ENCODE data around the gene ARHGAP25.

The ARHGAP25 gene

GRCh38 chr2:68768461-68768860 lies 33.9 kb downstream of the ARHGAP25 start:
- DNase-seq: no peak

GRCh38 chr2:68768951-68769350 lies 34.3 kb downstream of the ARHGAP25 start:
- DNase-seq: no peak

- DNase-seq: no peak
These were observed 35.1 kb downstream of the ARHGAP25 start for GRCh38 chr2:68769586-68770270.

DNA sequence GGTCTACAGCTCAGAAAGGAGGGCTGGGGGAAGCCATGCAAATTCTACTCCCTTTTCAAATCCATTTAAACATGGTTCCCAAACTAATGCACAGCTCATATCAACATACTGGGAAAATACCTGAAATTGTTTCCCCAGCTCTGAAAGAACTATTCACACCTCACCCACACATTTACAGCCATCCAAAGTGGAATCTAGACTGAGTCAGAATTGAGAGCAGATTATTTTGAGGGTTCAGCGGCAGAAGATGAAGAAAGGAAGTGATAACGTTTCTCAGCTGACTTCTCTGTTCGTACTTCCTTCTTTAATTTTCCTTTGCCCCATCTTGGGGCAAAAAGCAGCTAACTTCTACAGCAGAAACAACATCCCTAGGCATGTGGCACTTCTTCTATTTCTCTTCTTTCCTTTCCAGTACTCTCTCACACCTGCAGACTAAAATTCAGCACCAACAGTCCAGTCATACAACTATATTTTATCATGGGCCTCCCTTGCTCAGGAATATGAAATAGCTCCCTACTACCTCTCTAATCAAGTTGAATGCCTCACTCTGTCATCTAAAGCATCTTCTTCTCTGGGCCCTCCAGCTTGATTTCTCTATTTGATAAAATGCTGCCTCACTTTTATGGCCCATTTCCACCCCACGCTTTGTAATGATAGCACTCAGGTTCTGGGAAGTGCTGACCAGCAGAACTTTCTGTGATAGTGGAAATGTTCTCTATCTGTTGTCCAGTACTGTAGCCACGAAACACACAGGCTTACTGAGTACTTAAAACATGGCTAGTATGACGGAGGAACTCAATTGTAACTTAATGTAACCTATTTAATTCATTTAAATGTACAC lies 35.9 kb downstream of the ARHGAP25 start:
- DNase-seq: peak; percentile 55

DNA sequence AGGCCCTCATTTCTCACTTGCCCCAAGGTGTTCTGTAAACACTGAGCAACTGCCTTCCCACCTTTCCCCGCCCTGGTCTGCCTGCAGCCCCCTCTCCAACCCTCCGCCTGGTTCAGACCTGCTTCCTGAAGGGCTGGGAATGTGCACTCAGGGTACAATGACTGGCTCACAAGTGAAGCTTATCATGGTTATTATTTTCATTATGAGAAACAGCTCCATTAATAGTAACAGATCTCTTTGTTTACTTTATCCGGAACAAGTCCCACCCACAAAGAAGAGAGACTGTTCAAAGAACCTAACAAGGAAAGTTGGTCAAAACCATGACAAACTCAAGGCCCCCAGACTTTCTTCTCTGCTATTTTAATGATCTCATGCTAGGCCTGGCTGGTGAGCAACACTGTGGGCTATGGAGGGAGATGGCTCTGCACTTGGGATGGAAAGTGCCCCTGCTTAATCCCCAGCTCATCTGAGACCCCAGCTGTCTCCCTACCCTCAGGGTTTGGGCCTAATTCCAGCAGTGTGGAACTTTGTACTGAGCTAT lies 36.7 kb downstream of the ARHGAP25 start:
- no peak for DNase-seq

DNA sequence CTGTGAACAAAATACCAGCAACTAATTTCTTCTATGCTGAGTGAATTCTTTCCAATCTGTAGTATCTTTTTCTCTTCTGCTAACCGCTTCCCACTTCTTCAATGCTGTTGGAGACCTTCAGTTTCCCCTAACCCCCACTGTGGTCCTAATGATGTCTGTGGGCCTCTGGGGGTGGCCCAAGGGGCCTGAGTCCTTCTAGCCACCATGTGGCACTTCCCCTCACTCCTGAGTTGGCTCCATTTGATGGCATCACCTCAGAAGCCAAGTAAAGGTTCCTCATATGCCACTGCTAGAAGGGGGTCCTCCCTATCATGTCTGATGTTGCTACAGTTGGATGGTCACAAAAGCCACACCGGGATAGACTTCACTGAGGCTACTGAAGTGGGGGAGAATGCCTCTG lies 37.5 kb downstream of the ARHGAP25 start:
- DNase-seq: no peak

- DNase-seq: peak; percentile 86
These were observed 40.1 kb downstream of the ARHGAP25 start for GRCh38 chr2:68774569-68775271.

DNA sequence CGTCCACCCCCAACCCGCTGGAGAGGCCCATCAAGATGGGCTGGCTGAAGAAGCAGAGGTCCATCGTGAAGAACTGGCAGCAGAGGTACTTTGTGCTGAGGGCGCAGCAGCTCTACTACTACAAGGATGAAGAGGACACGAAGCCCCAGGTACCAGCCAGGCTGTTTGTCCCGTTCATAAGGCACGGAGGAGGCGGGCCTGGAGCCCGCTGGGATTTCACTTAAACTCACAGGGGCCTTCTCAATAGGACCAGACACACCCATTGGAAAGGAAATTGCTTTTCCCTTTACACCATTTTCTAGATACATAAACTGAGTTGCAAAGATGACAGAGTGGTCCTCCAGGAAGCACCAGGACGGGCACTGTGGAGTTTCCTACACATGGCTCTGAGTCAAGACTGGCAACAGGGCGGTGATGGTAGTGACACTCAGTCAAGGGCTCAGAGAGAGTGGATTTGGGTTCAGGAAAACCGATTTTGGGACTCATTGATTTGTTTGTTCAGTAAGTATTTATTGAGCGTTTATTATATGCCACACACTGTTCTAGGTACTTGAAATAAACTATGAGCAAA lies 40.7 kb downstream of the ARHGAP25 start:
- DNase-seq: no peak

GRCh38 chr2:68776124-68776523 lies 41.5 kb downstream of the ARHGAP25 start:
- DNase-seq: peak; percentile 59

DNA sequence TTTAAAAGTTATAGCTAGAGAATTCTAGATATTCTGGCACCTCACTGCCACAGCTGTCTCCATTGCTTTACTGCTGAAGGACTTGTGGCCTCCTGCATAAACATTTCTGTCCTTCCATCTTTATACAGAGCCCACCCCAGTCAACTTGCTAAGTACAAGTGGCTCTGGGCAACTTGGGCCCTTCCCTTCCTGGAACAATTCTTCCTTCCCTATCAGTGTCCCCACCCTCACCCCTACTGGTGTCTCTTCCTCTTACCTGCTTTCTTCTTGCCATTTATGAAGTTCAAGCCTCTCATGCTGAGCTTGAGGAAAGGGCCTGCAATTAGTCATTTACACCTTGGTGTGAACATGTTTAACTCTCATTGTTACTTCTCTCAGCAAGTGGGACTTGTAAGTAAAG lies 45.0 kb downstream of the ARHGAP25 start:
- DNase-seq: no peak

GRCh38 chr2:68784188-68784587 lies 49.6 kb downstream of the ARHGAP25 start:
- peak; percentile 54 for DNase-seq

GRCh38 chr2:68784915-68785314 lies 50.3 kb downstream of the ARHGAP25 start:
- no peak for DNase-seq

DNA sequence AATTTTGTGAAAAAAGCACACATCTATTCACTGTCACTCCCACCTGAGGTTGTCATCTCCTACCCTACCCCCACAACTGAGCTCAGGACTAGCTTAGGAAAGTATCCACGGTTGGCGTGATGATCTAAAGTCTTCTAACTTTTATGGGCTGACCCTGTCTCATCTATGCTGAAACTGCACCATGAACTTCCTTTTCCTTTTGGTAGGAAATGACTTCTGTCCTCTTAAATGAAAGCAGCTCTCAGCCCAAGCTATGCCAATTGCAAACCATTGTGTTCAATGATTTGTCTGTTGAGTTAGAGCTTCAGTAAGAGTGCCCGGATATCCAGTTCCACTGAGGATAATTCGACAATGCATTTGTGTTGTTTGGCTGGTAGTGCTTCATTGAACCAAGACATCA lies 52.7 kb downstream of the ARHGAP25 start:
- DNase-seq: no peak

GRCh38 chr2:68789603-68790002 lies 55.0 kb downstream of the ARHGAP25 start:
- no peak for DNase-seq

DNA sequence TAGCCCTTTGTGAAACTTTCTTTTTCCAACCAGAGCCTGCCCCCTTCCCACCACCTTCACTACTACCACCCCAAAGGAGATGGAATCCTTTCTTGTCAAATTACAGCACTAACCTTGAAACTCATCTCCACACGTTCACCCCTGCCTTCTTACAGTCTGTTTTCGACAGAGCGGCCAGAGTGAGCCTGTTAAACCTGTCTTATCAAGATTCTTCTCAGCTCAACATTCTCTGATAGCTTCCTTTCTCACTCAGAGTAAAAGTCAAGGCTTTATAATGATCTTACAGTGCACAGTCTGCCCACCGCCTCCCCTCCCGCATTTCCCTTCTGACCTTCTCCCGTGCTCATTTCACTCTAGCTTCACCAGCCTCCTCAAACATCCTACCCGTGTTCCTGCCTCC lies 56.0 kb downstream of the ARHGAP25 start:
- no peak for DNase-seq

DNA sequence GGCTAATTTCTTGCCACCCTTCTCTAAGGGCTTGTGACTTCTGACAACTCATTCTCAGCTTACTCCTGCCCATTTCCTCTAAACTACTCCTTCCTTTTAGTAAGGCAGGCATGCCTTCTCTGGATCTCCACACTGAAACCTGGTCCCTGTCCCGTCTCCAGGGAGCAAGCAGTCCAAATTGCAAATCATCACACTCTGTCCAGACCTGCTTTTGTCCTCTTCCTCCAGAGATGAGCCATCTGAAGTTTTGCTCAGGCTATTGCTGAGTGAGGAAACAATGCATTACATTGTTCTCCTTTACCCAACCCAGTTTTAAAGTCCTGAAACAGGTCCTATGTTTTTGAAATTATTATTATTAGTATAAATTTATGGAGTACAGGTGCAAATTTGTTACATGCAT lies 57.3 kb downstream of the ARHGAP25 start:
- DNase-seq: no peak

DNA sequence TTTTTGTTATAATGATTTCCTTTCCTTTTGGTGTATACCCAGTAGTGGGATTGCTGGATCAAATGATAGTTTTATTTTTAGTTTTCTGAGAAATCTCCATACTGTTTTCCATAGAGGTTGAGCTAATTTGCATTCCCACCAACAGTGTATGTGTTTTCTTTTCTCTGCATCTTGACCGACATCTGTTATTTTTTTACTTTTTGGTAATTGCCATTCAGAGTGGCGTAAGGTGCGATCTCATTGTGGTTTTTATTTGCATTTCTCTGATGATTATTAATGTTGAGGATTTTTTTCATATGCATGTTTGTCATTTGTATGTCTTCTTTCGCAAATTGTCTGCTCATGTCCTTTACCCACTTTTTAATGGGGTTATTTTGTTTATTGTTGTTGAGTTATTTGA lies 58.1 kb downstream of the ARHGAP25 start:
- DNase-seq: no peak

- DNase-seq: peak; percentile 58
These were observed 61.8 kb downstream of the ARHGAP25 start for GRCh38 chr2:68796295-68796905.

GRCh38 chr2:68798569-68798968 lies 64.0 kb downstream of the ARHGAP25 start:
- no peak for DNase-seq

DNA sequence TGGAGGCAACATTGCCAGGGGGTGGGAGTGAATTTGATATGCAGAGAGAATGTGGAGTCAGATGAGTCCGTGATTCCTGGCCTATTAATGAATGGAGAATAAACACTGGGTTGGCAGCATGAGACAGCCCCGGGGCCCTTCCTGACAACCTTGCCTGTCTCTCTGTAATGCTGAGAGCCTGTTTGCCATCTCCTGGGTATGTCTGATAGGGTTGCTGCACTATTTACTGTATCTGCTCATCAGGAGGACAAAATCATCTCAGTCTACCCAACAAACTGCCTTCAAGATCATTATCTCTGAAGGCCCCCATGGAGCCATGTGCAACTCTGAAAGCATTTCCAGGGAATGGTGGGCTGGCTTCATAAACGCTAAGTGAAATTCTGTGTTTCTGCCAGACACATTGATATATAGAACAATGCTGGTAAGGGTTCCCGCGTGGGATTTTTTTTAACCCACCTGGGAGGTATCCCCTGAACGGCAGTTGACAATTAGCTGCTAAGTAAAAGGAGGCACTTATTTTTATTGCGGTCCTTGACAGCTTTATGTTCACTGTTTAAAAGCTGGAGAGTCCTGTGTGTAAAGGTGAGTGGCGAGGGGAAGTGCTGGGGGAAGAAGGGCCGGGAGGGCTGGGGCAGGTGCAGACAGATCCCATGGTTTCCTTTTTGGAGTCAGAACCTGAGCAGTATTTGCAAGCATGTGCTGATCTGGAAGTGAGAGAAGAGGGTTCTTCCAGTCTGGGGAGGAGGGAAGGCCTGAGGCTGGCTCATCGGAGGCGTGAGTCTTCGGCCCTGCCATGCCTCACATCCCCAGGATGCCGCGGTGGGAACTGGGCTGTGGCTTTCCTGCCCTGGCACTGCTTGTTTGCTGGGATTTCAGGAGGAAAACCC lies 64.8 kb downstream of the ARHGAP25 start:
- DNase-seq: no peak

DNA sequence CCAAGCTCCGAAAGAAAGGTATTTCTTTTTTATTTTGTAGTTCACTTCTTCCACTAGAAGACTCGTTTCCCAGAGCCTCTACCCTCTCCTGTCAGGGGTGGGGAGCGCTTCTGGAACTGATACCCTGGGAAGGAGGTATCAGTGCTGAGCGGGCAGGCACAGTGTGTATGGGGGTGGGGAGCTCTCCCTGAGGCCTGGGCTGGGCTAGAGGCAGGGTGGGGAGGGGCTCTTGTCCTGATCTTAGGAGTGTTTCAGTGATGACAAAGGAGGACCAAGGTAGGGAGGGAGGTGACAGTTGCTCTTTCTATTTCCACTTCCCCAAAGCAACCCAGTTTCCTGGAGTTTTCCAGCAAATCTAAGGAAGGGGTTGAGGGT lies 65.4 kb downstream of the ARHGAP25 start:
- no peak for DNase-seq

DNA sequence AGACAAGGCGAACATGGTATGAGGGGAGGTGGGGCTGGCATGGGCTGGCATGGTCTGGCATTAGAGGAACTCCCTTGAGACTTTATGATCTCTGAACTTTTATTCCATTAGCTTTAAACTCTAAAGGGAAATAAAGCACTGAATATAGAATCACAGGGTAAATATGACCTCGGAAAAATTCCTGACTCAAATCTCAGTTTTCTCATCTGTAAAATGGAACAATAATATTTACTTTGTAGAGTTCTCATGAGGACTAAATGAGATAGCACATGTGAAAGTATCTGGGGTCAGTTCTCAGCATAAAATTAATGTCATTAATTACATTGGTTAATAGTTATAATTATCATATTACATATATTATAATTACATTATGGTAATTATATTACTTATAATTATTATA lies 65.9 kb downstream of the ARHGAP25 start:
- DNase-seq: no peak

All from hematopoietic multipotent progenitor cell treated with erythropoietin and hydrocortisone succinate and interleukin-3 and kit ligand, for 6 days (in vitro differentiated cells).